Measurements from ENCODE around the gene SYT2.

GRCh38 chr1:202701200-202701599 lies 9.1 kb downstream of the SYT2 start:
- TF ChIP-seq CTCF (IDR thresholded peaks at IDR 0.05) (no peak), POLR2A (IDR thresholded peaks at IDR 0.05) (no peak)

All from heart left ventricle (tissue), 13 donors.